ENCODE data around the gene ZNF205.

- TF ChIP-seq CTCF (IDR thresholded peaks at IDR 0.05), result no peak
- TF ChIP-seq POLR2AphosphoS5 (IDR thresholded peaks at IDR 0.05), result no peak
Observed at GRCh38 chr16:3119286-3119685, 6.9 kb downstream of the ZNF205 start.
